B cell (primary cell): Measurements from ENCODE around the gene SENP1. TPM values are rescaled to one million over a fixed set of nuclear protein-coding genes. Genes with fewer than 3 reads are reported as not detected.

Experiments
- ATAC-seq: fragments of 200-7000 bp; cut with Tn5 transposase; one replicate; pipeline ENCODE4 v1.10.0; 2021; ENCODE audit warnings: low read depth, mild to moderate bottlenecking, moderate number of reproducible peaks, moderate library complexity
- CTCF ChIA-PET: fragments of 350-600 bp; sonication (Branson Sonifier 250); formaldehyde crosslinking; loops from one replicate; lab custom pipeline; 2021; ENCODE audit warnings: antibody characterized with exemption, inconsistent platforms; lab: Charles Lee
- POLR2A ChIA-PET: fragments of 350-600 bp; sonication (Branson Sonifier 250); formaldehyde crosslinking; loops from one replicate; lab custom pipeline; 2021; ENCODE audit warnings: antibody characterized with exemption; lab: Charles Lee
- DNase-seq: peaks from one replicate; pipeline ENCODE4 v3.0.0; 2013
- H2AFZ ChIP-seq: 2 replicates; pipeline ENCODE4 v1.6.1; 2012; ENCODE audit warnings: mild to moderate bottlenecking, low read depth, low read length; ENCODE audit not compliant: insufficient read depth, poor library complexity, severe bottlenecking
- H3K27ac ChIP-seq, 2 donors: 1 replicate in 1 of 2; 2 replicates in 1 of 2; pipeline ENCODE4 v1.5.1; 2012 to 2013; ENCODE audit warnings: low read length in 2 of 2, mild to moderate bottlenecking in 2 of 2, moderate library complexity in 1 of 2
- H3K27me3 ChIP-seq, 4 experiments: fragments of 200-600 bp in 1 of 4; sonication (generic) in 1 of 4; replicated peaks in 1 of 4; 1 replicate in 2 of 4; 2 replicates in 2 of 4; pipeline versions ENCODE4 v1.6.1 to v1.7.0; 2013 to 2016; ENCODE audit warnings: low read length in 3 of 4, mild to moderate bottlenecking in 2 of 4, mixed read lengths in 1 of 4, moderate library complexity in 1 of 4; ENCODE audit not compliant: insufficient read depth in 4 of 4, control insufficient read depth in 3 of 4; ENCODE audit errors: control extremely low read depth in 1 of 4
- H3K36me3 ChIP-seq, 2 experiments: replicated peaks in 1 of 2; 1 replicate in 1 of 2; 2 replicates in 1 of 2; pipeline versions ENCODE4 v1.6.1 to v1.7.1; 2013; ENCODE audit warnings: low read length in 1 of 2; ENCODE audit not compliant: insufficient read depth in 2 of 2, control insufficient read depth in 1 of 2; ENCODE audit errors: control extremely low read depth in 1 of 2, extremely low read depth in 1 of 2
- H3K4me1 ChIP-seq, 2 donors: fragments of 200-600 bp in 1 of 2; sonication (generic) in 1 of 2; 1 replicate in 1 of 2; 2 replicates in 1 of 2; pipeline versions ENCODE4 v1.5.1 to v1.6.1; 2013 to 2017; ENCODE audit warnings: low read length in 2 of 2; ENCODE audit not compliant: control insufficient read depth in 2 of 2, insufficient read depth in 2 of 2
- H3K4me2 ChIP-seq: replicated peaks from 2 replicates; pipeline ENCODE3; 2012; ENCODE audit warnings: mild to moderate bottlenecking, low read depth, low read length; ENCODE audit not compliant: poor library complexity, severe bottlenecking
- H3K4me3 ChIP-seq, 5 experiments: fragments of 200-600 bp in 1 of 5; sonication (generic) in 1 of 5; 1 replicate in 3 of 5; 2 replicates in 2 of 5; pipeline versions ENCODE4 v1.5.1 to v1.7.0; 2011 to 2016; ENCODE audit warnings: low read length in 4 of 5, mild to moderate bottlenecking in 4 of 5, low read depth in 2 of 5, control low read depth in 1 of 5, moderate library complexity in 1 of 5; ENCODE audit not compliant: insufficient read depth in 1 of 5; ENCODE audit errors: control extremely low read depth in 1 of 5, extremely low read depth in 1 of 5
- H3K79me2 ChIP-seq: fragments of 200-600 bp; sonication (generic); one replicate; pipeline ENCODE4 v1.6.0; 2016; ENCODE audit warnings: low read length; ENCODE audit not compliant: control insufficient read depth, insufficient read depth
- H3K9ac ChIP-seq: fragments of 200-600 bp; sonication (generic); 2 replicates; pipeline ENCODE4 v1.6.1; 2017; ENCODE audit warnings: mild to moderate bottlenecking, low read length, moderate library complexity
- H3K9me3 ChIP-seq, 3 donors: one replicate each; pipeline versions ENCODE4 v1.6.1 to v1.7.1; 2013; ENCODE audit warnings: low read length in 2 of 3; ENCODE audit not compliant: control insufficient read depth in 2 of 3, insufficient read depth in 1 of 3; ENCODE audit errors: control extremely low read depth in 1 of 3
- H4K20me1 ChIP-seq: 2 replicates; pipeline ENCODE4 v1.6.0; 2012; ENCODE audit warnings: mild to moderate bottlenecking, low read length; ENCODE audit not compliant: insufficient read depth, control insufficient read depth, poor library complexity, severe bottlenecking
- H3K27ac Mint-ChIP-seq: one replicate; pipeline ENCODE4 v1.8.0; 2021; ENCODE audit warnings: mixed read lengths
- H3K27me3 Mint-ChIP-seq: one replicate; pipeline ENCODE4 v1.8.0; 2021; ENCODE audit warnings: mixed read lengths
- H3K4me1 Mint-ChIP-seq: one replicate; pipeline ENCODE4 v1.8.0; 2021; ENCODE audit warnings: mixed read lengths
- H3K4me3 Mint-ChIP-seq: one replicate; pipeline ENCODE4 v1.8.0; 2021; ENCODE audit warnings: mixed read lengths
- H3K9me3 Mint-ChIP-seq: one replicate; pipeline ENCODE4 v1.8.0; 2022; ENCODE audit warnings: mixed read lengths; ENCODE audit not compliant: insufficient read depth
- EZH2 ChIP-seq: IDR thresholded peaks from 2 replicates; pipeline ENCODE4 v1.6.1; 2012; ENCODE audit warnings: borderline replicate concordance, low read depth, mild to moderate bottlenecking, moderate library complexity, low read length; ENCODE audit not compliant: insufficient read depth, poor library complexity, severe bottlenecking
- WGBS: methylation state at CpG from one replicate; pipeline ENCODE4 v1.1.5; 2013; ENCODE audit warnings: missing lambda C conversion rate; ENCODE audit not compliant: insufficient coverage; 5-methylcytosine and 5-hydroxymethylcytosine counted together
- intact Hi-C: fragments of 100-400 bp; cut with micrococcal nuclease; formaldehyde crosslinking; loops from one replicate; pipeline ENCODE4 v1.10.0; 2022
- polyA plus RNA-seq: library from polyadenylated mRNA; depleted of rRNA; stranded (reverse); fragments of >200 nt; gene quantifications from 2 replicates; pipeline ENCODE4 v1.2.3, GENCODE V29; 2012
- total RNA-seq, 2 donors: library from RNA; stranded (reverse); fragments of 120-200 nt in 1 of 2; gene quantifications; 1 replicate in 1 of 2; 2 replicates in 1 of 2; pipeline versions ENCODE4 v1.2.3 to v1.2.4, GENCODE V29; 2013 to 2022
- TF ChIP-seq, protein P1 (sequence below): fragments of 200-600 bp; IDR thresholded peaks from one replicate; pipeline ENCODE4 v1.8.0; 2022; ENCODE audit warnings: antibody characterized with exemption, mild to moderate bottlenecking

The SENP1 gene
- total and polyA plus RNA-seq, 2 donors (not counting 1 experiment from before 2014, with no cell fraction given) = 7.3 to 44.8 TPM

DNA sequence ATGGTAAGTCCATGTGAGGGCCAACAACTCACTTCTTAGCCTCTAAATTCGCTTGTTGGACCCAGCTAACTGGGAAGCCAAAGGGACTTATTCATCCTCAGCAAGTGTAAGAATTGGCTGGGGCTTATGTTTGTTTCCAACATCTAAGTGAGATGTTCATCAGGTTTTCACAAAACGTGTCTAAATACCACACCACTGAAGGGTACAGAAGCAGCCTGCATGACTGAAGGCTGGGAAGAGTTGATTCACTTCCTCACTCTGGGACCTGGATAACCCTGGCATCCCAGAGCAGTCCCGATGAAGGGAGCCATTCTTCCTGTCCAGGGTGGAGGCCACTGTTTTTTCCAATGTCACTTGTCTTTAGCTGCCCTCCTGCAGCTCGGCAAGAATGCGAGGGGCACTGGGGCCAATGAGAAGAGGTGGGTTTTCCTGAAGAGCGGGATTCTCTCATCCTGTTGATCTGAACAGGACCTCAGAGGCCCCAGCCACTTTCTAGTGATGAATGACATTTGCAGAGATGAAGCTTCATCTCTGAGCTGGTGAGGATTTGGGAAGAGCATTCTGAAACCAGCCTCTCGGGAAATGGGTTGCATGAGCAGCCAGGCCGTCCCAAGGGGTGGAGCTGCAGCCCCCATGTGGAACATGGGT is 89.4 kb downstream of the SENP1 start:
- no peaks in the 10 kb centered on the region for H3K4me1 Mint-ChIP-seq
- no peak overlapping the region for H3K9ac ChIP-seq
- H3K4me3 Mint-ChIP-seq = no peak overlapping the region
- no peak overlapping the region for H3K4me3 ChIP-seq
- no peaks in the 10 kb centered on the region for H3K4me1 ChIP-seq
- H3K27me3 Mint-ChIP-seq = peaks cover 45% of the 10 kb centered on the region
- no peak overlapping the region for H3K4me2 ChIP-seq
- H3K27ac ChIP-seq = no peak overlapping the region
- intact Hi-C loops = no loop called here
- H3K27ac Mint-ChIP-seq = no peak overlapping the region
- no peaks in the 10 kb centered on the region for H3K9me3 ChIP-seq
- ChIA-PET POLR2A (no interaction called here), CTCF (no interaction called here)
- H3K79me2 ChIP-seq = no peaks in the 10 kb centered on the region
- H4K20me1 ChIP-seq = no peaks in the 10 kb centered on the region
- DNase-seq (no peak), ATAC-seq (no peak)
- TF ChIP-seq EZH2 = no peak
- TF ChIP-seq, protein P1, sequence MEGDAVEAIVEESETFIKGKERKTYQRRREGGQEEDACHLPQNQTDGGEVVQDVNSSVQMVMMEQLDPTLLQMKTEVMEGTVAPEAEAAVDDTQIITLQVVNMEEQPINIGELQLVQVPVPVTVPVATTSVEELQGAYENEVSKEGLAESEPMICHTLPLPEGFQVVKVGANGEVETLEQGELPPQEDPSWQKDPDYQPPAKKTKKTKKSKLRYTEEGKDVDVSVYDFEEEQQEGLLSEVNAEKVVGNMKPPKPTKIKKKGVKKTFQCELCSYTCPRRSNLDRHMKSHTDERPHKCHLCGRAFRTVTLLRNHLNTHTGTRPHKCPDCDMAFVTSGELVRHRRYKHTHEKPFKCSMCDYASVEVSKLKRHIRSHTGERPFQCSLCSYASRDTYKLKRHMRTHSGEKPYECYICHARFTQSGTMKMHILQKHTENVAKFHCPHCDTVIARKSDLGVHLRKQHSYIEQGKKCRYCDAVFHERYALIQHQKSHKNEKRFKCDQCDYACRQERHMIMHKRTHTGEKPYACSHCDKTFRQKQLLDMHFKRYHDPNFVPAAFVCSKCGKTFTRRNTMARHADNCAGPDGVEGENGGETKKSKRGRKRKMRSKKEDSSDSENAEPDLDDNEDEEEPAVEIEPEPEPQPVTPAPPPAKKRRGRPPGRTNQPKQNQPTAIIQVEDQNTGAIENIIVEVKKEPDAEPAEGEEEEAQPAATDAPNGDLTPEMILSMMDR = no peak
- peaks cover 0 to 12% (median 3%) of the 10 kb centered on the region in 4 experiments for H3K27me3 ChIP-seq
- no peaks in the 10 kb centered on the region for H3K36me3 ChIP-seq
- no peaks in the 10 kb centered on the region for H3K9me3 Mint-ChIP-seq
- H2AFZ ChIP-seq = no peak overlapping the region
- 83% methylated on average over 8 of the region's 8 CpGs for WGBS

DNA sequence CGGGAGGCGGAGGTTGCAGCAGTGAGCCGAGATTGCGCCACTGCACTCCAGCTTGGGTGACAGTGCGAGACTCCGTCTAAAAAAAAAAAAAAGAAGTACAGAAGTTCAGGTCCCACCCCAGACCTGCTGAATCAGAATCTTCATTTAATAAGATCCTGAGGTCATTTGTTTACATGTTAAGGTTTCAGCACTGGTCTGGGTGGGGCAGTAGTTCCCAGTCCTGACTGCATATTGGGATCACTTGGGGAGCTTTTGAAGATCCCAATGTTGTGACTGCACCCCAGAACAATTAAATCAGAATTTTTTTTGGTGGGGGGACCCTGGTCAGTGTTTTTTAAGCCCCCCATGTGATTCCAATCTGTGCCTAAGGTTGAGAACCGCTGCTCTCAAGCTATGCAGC is 89.9 kb downstream of the SENP1 start:
- no peak overlapping the region for H3K27ac ChIP-seq
- Mint-ChIP-seq H3K4me3 (no peak overlapping the region), H3K4me1 (no peaks in the 10 kb centered on the region), H3K27ac (no peak overlapping the region), H3K9me3 (no peaks in the 10 kb centered on the region), H3K27me3 (peaks cover 50% of the 10 kb centered on the region)
- TF ChIP-seq EZH2 = no peak
- TF ChIP-seq, protein P1 = no peak
- peaks cover 0 to 7% (median 3%) of the 10 kb centered on the region in 4 experiments for H3K27me3 ChIP-seq
- no peak overlapping the region for H3K4me3 ChIP-seq
- no peaks in the 10 kb centered on the region for H3K36me3 ChIP-seq
- H3K9ac ChIP-seq = no peak overlapping the region
- no peak overlapping the region for H2AFZ ChIP-seq
- DNase-seq (no peak), ATAC-seq (no peak)
- 96% methylated on average over 7 of the region's 7 CpGs for WGBS
- H3K4me2 ChIP-seq = no peak overlapping the region
- no peaks in the 10 kb centered on the region for H3K4me1 ChIP-seq
- no peaks in the 10 kb centered on the region for H4K20me1 ChIP-seq
- POLR2A ChIA-PET = no interaction called here
- H3K9me3 ChIP-seq = no peaks in the 10 kb centered on the region
- no peaks in the 10 kb centered on the region for H3K79me2 ChIP-seq
- intact Hi-C loops = no loop called here
- CTCF ChIA-PET = no interaction called here
